Measurements from ENCODE around the gene ASIP. TPM values are rescaled to one million over a fixed set of nuclear protein-coding genes. Genes with fewer than 3 reads are reported as not detected.

Gene ASIP
- polyA plus RNA-seq, 10 donors: 0.22 to 4.9 (median 0.50) TPM; not detected in 2

DNA sequence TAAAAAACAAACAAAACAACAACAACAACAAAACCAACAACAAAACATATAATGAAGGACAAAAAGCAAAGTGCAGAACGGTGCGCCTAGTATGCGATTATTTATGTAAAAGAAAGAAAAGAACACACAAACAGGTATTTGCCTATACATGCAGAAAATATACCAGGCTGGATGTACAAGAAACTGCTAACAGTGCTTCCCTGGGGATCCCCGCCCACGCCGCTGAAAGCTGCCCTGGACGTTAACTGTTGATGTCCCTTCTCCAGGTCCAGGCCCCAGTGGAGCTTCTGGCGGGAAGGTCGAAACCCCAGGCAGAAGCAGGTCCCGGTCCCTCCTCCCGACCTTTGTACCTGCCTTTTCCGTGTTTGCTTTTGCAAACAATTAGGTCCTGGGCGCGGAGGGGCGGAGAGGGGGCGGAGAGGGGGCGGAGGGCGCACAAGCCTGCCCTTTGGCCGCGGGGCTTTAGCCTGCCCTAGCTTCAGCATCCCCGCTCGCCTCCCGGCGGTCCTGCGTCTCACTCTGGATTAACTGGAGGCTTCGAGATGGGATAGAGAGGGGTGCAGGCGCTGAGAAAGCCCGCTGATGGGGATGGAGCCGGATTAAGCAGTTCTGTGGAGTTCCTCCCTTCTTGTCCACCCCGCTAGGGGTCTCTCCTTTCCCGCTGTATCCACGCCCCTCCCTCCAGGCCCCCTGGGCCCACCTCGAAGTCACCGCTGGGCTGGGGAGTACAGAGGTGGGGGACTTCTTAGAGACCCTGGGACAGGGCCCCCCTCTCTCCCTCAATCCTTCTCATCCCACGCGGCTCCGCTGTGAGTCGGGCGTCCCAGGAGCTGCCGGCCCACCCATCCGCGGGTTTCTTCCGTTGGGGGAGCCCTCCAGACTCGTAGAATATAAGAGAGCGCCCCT, 70.1 kb downstream of the ASIP start:
- peak in 1 of 3 donors; percentile 54 for DNase-seq

DNA sequence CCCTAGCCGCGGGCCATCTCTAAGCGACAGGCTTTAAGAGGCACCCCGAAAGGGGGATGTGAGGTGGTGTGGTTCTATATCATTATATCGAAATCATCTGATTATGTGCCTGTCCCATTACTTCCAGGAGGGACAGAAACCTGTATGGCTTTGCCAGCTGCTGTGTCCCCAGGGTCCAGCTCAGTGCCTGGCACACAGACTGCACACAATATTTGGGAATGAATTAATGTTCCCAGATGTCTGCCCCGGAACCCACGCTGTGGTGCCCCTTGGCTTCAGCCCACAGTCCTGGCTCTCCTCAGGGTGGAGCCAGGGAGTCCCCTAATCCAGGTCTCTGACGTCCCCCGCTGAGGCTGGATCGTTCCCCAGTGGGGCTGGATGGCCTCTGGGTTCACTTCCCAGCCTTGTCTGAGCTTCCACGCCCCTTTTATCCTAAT, 70.8 kb downstream of the ASIP start:
- DNase-seq: peak in 1 of 3 donors; percentile 28

DNA sequence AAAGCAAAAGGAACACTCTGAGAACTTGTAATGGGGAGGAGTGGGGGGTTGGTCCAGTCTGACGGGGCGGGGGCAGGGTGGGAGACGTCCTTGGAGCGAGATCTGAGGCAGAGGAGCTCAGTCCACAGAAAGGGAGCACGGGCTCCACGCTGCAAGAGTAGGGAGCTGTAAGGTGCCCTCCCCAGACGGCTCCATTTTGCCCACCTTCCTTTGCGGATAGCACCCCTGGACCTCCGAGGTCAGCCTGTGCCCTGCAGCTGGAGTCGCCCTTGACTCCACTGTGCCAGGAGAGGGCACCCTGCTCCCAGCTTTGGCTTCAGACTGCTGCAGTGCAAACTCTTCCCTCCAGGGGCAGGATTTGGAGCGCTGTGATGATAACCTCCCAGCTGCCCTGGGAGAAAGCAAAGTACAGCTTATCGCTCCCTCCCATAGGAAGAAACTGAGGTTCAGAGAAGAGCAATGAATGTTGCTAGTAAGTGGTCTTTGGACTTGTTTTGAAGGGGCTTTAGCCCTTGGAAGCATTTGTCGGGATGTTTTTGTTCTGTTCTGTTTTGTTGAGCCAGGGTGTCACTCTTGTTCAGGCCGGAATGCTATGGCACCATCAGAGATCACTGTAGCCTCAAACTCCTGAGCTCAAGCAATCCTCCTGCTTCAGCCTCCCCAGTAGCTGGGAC, 71.5 kb downstream of the ASIP start:
- peak; percentile 80 to 91 (median 85) for DNase-seq

DNA sequence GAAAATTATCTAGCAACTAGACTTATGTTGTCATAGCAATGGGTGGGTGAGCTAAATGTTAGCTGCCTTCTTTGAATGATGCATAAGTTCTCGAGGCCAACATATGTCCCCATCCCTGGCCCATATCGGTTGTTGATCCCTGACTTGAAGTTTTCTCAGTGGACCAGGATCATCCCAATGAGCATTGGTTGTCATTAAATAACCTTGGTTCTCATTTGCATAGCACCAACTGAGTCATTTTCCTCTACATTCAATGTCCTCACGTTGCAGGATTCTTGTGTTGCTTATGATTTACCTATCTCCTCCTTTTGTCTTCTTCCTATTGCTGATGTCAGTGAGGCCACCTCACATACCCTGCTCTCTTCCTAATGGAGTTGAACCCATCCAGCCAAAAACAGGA, 74.0 kb downstream of the ASIP start:
- DNase-seq: no peak

DNA sequence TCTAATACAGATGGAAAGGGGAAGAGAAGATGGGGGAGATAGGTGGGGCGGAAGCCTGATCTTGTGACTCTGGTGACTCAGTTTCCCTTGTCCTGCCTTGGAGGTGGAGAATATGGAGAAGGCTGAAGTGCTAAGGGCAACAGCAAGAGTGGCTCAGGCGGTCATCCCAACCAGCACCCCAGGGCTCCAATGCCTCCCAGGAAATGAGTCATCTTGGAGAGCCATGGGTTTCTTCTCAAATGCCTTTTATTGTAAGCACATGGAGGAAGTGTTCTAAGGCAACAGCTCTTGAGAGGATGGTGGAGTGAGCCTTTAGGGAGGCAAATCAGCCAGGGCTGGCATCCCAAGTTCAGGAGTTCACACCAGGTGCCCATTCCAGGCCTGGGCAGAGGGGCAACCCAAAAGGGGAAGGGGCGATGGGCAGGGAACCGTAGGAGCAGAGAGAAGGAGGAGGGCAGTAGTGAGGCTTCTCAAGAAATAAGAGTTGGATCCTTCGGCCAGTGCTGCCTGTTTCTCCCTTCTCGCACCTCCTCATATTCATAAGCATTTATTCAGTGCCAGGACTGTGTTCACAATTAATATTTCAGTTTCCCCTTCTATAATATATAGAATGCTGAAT, 75.1 kb downstream of the ASIP start:
- no peak for DNase-seq

Other genes with a start within 250 kb of the ASIP start
- 100 to 1,000 TPM in 9 of 10 donors, 10 to 100 TPM in 1; 99.9 to 155 (median 127) TPM for gene RALY, start 247.5 kb upstream of the ASIP start, polyA plus RNA-seq (ENCODE audit: insufficient read length in 10 of 10)
- 10 to 100 TPM; 40.8 to 49.8 (median 46.0) TPM for gene EIF2S2, start 129.2 kb upstream of the ASIP start, polyA plus RNA-seq (ENCODE audit: insufficient read length in 10 of 10)
- 100 to 1,000 TPM; 126 to 214 (median 196) TPM for gene AHCY, start 61.9 kb downstream of the ASIP start, polyA plus RNA-seq (ENCODE audit: insufficient read length in 10 of 10)
- gene ITCH, start 121.8 kb downstream of the ASIP start, polyA plus RNA-seq (ENCODE audit: insufficient read length in 10 of 10): 10 to 100 TPM; 23.5 to 32.3 (median 27.7) TPM